HG02885 (cell line): ENCODE results near the gene EXD1.
A peak's percentile ranks its signal among the peaks of the same experiment; 100 is the strongest.
"Not testable (repeated sequence)": the region's sequence is repeated elsewhere in the genome, so short reads cannot be mapped to it uniquely, and the experiment has no call there.

ENCODE experiments used
- ATAC-seq: cut with Tn5 transposase; IDR thresholded peaks from one replicate; pipeline ENCODE4 v1.9.1; 2021; ENCODE audit warnings: mild to moderate bottlenecking; ENCODE audit not compliant: unreplicated experiment, poor library complexity

Gene EXD1, protein sequence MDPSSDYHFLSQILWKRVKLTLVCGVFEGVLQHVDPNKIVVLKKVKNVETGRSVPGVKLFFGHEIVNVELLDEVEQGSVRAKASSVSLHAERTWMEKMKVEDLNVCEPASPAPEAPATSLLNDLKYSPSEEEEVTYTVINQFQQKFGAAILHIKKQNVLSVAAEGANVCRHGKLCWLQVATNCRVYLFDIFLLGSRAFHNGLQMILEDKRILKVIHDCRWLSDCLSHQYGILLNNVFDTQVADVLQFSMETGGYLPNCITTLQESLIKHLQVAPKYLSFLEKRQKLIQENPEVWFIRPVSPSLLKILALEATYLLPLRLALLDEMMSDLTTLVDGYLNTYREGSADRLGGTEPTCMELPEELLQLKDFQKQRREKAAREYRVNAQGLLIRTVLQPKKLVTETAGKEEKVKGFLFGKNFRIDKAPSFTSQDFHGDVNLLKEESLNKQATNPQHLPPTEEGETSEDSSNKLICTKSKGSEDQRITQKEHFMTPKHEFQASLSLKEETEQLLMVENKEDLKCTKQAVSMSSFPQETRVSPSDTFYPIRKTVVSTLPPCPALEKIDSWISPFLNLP

DNA sequence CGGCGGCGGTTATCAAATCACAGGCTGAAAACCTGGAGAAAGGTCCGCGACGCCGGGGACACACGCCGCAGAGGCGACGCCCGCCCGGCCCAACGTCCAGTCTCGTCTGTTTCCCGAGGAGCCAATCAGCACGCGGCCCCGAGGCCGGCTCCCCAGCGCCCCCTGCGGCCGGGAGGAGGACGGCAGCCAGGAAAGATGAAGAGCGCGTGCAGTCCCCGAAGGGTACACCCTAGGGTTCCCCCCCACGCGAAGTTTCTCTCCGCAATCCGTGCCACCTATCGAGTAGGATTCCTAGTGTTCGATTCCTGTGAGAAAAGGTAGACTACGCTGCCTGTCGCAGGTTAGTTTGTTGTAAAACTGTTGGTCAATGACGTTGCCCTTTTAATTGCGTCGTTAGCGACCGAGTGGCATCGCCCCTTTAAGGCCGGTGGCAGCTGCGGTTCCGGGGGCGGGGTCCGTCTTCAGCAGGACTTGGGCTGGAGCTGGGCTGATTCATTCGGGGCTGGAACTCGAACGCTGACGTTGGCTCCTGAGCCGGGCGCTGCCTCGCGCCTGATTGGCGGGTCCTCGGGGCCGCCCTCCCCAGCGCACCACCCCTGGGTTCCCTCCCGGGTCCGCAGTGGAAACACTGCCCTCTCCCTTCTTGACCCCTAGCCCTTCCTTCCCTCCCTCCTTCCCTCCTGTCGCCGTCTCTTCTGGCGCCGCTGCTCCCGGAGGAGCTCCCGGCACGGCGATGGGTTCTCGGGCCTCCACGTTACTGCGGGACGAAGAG, at the start of gene EXD1, which contains the start of gene CHP1:
TSS of gene EXD1 (minus strand) at position 108 of the 772 bp plus-strand sequence. CDS start 4,182 bp downstream, outside the sequence.
TSS of gene CHP1 (plus strand) at position 619 of the 772 bp plus-strand sequence. CDS start at position 734, 115 bp downstream.
- peak; percentile 97 for ATAC-seq

DNA sequence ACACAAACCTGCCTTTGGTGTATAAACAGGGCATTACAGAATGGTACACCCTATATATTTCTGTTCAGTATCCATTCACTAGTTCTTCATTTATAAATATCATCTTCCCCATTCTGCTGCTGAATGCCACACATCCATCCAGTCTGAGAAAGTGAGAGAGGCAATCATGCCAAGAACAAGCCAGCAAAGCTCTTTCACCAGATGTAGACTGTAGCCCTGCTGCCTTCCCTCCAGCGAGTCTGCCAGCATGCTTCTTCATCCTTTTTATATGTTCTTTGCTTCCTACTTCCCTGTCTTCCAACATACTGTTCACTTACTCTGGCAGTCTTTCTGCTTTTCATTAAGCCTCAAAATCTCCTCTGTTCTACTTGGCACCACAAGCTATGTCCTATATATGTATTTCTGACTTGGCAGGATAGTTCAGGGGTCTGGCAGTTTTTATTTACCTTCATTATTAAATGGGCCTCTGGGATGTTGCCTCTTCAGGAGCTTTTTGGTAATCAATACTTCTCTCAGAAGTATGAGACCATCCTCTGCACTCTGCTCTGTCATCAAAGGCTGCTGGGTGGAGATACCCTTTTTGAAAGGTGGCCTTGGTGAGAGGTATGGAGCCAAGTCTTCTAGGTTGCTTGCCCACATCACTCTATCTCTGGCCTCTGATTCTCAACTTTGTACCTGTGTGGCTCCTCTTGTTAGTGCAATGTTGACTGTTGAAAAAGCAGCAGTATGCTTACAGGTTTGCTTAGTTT, 49.2 kb upstream of the EXD1 start:
- no peak for ATAC-seq

DNA sequence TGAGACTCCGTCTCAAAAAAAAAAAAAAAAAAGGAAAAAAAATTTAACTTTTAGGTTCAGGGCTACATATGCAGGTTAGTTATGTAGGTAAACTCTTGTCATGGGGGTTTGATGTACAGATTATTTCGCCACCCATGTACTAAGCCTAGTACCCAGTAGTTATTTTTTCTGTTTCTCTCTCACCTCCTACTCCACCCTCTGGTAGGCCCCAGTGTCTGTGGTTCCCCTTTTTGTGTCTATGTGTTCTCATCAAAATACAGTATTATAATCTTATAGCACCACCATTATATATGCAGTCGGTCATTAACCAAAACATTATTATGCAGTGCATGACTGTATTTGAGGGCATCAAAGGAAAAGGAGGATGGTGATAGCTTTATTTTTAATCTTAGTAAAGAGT, 47.8 kb upstream of the EXD1 start:
- no peak for ATAC-seq

DNA sequence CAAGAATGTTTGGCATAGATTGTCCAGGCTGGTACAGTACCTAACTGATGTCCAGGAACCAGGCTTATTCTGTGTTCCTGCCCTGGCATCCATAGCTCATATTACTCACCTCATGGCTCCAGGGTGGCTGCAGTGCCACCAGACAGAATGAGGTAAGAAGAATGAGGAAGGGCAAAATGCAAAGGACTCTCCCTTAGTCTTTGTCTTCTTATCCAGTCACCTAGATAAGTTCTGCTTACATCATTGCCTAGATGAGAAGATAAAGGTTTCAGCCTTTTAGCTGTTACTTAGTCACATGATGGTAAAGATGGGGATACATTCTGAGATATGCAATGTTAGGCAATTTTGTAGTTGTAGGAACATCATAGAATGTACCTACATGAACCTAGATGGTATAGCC, 46.3 kb upstream of the EXD1 start:
- ATAC-seq, result no peak

DNA sequence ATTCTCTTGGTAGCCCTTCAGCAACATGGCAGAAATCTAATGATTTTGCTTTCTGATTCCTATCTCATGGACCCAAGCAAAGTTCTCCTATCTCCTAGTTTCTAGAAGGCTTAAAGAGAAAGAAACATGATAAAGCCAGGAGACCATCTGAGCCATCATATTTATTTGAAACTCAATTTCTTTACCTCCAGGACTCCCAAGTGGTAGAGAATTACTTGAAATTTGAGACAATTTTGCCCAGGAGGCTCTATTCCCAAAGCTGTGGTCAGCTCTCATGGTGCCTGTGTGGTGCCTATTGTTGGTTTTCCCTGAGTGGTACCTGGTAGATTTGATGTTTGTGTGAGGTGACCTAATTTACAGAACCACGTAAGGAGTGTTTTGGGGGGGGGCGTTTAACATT, 39.3 kb upstream of the EXD1 start:
- ATAC-seq, result no peak

DNA sequence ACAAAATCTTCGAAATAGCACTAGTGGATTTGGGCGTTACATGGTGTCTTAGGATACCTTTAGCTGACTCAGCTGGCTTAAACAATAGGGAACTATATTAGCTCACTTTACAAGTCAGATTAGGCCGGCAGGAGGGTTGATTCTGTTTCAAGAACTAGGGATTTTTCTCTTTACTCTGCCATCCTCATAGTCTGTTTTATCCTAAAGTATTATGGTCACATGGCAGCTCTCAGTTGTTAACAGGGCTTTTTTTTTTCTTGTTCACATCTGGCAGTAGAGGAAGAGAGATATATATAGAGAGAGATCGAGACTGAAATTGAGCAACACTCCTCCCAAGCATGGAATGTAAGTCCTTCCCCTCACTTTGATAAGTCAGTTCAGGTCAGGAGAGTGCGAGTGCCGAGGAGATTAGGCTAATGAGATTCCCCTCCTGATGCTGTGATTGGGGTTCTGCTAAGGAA, 33.4 kb upstream of the EXD1 start:
- no peak for ATAC-seq

DNA sequence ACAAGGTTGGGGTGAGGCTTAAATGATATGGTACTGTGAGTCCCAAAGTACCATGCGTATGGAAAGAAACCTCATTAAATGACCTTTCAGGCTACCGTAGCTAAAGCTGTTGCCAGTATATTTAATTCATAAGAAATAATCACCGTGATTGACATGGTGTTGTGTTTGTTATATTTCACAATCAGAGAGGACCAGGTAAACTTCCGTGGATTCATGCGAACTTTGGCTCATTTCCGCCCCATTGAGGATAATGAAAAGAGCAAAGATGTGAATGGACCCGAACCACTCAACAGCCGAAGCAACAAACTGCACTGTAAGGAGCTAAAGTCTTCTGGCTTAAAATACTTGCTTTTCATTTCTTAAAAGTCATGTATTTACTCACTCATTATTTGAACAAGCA, 32.0 kb upstream of the EXD1 start:
- no peak for ATAC-seq

DNA sequence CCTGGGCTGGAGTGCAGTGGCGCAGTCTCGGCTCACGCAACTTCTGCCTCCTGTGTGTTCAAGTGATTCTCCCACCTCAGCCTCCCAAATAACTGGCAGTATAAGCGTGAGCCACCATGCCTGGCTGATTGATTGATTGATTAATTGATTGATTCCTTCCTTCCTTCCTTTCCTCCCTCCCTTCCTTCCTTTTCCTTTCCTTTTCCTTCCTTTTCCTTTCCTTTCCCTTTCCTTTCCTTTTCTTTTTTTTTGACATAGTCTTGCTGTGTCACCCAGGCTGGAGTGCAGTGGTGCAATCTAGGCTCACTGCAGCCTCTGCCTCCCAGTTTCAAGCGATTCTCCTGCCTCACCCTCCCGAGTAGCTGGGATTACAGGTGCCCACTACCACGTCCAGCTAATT, 30.4 kb upstream of the EXD1 start:
- not testable (repeated sequence) for ATAC-seq

DNA sequence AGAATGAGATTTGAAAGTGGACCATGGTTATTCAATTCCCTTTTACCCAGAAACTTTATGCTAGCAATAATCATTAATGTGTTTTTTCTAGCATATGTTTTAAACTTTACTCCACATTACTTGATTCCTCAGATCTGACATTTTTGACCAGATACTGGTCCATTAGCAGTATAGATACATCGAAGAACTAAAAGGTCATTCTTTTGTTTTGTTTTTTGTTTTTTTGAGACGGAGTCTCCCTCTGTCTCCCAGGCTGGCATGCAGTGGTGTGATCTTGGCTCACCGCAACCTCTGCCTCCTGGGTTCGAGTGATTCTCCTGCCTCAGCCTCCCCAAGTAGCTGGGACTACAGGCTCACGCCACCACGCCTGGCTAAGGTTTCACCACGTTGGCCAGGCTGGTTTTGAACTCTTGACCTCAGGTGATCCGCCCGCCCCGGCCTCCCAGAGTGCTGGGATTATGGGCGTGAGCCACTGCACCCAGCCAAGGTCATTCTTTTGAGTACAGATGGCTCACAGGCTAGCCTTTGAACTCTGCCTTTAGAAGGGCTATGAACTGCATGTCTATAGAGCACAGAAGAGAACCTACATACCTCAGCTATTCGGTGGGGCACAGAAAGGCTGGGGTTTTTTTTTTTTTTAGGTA, 29.1 kb upstream of the EXD1 start:
- no peak for ATAC-seq

DNA sequence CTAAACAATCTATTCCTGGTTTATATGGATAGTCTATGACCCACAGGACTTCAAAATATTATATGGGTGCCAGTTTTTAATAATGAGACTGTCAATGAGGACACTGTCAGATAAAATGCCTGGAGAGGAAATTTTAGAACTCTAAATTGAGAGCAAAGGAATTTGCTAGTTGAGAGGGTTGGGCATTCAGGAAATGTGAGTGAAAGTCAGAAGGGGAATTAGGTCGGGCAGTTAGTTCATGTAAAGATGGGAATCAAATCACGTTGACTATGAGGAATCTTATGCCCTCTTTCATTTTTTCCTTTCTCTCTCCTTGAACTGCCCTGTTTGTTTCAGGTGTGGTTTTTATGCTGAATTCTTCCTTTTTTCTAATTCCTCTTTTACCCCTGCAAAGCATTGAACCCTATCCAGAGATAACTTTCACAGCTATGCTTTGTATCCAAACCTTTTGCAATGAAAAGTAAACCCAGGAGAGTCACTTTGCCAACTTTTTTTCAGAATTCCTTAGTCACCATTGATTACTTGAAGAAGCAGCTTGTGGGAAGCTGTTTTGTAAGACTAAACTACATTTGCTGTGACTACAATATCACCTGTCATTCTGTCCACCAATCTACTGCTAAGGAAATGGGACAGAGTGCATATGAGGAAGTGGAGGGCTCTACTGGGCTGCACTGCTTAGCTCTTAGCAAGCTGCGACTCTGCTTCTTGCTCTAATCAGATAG, 28.4 kb upstream of the EXD1 start:
- ATAC-seq, result no peak

DNA sequence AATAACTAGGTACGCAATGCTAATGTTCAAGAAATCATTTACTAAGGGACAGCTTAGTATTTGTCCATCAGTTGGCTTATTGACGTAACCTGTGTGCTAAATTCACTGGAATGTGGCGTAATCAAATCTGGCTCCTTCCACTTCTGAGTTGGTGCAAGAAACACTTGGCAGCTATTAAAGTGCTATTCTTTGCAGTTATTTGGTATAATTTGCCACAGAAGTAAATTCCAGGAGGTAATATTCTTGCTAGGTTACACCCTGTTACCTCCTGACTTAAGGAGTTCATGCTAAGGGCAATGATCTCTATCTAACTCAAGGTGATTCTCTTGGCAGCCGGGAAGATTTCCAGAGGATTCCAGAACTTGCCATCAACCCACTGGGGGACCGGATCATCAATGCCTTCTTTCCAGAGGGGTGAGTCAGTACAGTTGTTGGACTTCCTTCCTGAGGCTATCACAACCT, 26.1 kb upstream of the EXD1 start:
- no peak for ATAC-seq

DNA sequence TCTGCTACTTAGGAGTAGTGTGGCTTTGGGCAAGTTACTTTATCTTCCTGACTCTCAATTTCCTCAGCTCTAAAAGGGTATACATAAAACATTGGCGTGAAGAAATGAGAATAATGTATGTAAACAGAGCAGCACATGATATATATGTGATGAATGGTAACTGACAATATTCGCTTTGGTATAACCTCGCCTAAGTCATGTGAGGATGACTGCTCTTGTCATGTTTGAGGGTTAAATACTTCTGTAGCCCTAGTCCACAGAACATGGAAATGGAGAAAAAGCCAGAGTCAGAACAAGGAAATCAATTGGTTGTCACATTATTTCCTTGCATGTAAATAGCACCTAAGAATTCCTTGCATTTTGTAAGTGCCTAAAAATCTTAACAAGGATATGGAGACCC, 25.5 kb upstream of the EXD1 start:
- ATAC-seq, result no peak

DNA sequence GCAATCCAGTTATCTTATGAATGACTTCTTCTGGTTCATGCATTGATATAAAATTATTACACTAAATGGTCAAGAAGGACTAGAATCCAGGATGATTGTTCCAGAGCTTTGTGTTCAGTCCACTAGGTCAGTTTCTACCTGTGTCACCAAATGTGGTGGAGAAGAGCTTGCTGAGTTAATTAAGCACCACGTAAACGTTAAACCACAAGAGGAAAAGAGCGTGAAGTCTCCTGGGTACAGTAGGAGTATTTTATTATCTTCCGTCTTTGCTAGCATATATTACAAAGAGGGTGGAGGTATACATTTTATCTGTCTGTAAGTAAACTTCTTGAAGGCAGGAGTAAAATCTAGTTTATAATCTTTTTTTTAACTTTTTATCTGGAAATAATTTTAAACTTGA, 24.0 kb upstream of the EXD1 start:
- ATAC-seq, result no peak

DNA sequence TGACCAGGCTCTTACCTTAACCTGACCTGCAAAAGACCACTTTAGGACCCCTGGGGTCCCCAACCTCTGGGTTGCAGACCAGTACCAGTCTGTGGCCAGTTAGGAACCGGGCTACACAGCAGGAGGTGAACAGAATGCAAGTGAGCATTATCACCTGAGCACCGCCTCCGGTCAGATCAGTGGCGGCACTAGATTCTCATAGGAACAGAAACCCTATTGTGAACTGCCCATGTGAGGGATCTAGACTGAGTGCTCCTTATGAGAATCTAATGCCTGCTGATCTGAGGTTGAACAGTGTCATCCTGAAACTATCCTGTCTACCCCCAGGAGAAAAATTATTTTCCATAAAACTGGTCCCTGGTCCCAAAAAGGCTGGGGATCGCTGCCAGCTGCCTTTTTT, 20.9 kb upstream of the EXD1 start:
- no peak for ATAC-seq

DNA sequence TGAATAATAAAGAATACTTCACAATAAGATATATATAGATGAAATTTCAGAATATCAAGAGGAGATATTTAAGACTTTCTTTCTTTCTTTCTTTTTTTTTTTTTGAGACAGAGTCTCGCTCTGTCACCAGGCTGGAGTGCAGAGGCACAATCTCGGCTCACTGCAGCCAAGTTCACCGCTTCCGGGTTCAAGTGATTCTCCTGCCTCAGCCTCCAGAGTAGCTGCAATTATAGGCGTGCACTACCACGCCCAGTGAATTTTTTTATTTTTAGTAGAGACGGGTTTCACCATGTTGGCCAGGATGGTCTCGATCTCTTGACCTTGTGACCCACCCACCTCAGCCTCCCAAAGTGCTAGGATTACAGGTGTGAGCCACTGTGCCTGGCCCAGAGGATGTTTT, 20.2 kb upstream of the EXD1 start:
- ATAC-seq, result not testable (repeated sequence)

DNA sequence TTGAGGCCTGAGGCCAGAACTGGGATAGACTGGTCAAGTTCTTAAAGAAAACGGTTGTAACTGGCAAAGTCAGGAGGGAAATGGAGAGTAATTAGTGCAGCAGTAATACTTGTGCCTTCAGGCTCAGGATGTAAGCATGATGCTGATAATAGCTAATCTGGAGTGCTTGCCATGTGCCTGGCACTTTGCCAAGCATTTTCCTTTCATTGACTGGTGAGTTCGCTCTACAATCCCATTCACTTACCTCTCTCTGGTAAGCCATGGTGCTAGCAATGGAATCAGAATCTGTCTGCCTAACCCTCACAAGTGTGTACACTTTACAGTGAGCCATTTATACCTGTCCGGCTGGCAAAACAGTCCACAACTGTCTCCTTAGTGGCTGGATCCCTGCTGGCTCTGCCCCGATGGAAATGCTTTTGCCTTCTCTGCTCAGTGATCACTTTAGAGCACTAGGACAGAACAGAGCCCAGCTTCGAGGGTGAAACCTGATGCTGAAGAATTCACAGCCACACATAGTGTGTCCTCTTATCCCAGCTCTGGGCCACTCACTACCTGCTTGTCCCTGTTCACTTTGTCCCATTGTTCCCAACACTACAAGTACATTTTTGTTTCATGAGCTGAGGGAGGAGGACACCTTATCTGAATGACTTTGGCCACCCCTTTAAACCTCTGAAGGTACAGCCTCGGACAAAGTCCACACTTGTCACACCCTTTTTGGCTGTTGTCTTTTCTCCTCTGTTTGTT, 10.8 kb upstream of the EXD1 start:
- no peak for ATAC-seq

DNA sequence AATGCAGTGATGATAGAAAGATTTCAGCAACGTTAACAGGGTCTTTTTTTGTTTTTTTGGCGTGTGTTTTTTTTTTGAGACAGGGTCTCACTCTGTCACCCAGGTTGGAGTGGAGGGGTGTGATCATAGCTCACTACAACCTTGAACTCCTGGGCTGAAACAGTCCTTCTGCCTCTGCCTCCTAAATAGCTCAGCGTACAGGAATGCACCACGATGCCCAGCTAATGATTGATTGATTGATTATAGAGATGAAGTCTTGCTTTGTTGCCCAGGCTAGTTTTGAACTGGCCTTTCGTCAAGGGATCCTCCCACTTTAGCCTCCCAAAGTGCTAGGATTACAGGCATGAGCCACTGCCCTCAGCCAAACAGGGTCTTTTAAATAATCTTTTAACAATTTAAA, 7.5 kb upstream of the EXD1 start:
- no peak for ATAC-seq

DNA sequence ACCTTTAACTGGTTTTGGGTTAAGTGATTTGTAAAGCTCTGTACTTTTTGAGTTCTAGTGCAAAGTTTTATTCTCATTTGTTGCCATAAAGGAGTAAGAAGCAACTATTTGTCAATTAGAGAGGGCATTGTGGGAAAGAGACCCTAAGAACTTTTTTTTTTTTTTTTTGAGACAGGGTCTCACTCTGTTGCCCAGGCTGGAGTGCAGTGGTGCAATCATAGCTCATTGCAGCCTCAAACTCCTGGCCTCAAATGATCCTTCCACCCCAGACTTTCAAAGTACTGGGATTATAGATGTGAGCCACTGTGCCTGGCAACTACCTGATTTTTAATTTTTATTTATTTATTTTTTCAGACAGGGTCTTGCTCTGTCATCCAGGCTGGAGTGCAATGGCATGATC, 5.4 kb upstream of the EXD1 start:
- no peak for ATAC-seq
